OCI-LY3 (cell line): Measurements from ENCODE around the gene BPGM.

Experiments
- H2AFZ ChIP-seq: fragments of 200-600, 300-600 bp; shearing (Covaris generic); 2 replicates; pipeline ENCODE4 v1.6.0; 2014; ENCODE audit warnings: antibody characterized with exemption, low read depth, low read length
- H3K27ac ChIP-seq: fragments of 200-600, 300-600 bp; sonication (generic); 2 replicates; pipeline ENCODE4 v1.5.1; 2014; ENCODE audit warnings: mild to moderate bottlenecking, low read length, moderate library complexity, mixed read lengths
- H3K27me3 ChIP-seq: fragments of 200-600, 300-600 bp; sonication (generic); 2 replicates; pipeline ENCODE4 v1.6.1; 2014; ENCODE audit warnings: low read depth, low read length, mixed read lengths
- H3K36me3 ChIP-seq: fragments of 200-600, 300-600 bp; sonication (generic); replicated peaks from 2 replicates; pipeline ENCODE3; 2014; ENCODE audit warnings: low read depth, low read length, mixed read lengths
- H3K4me1 ChIP-seq: fragments of 300-600, 200-600 bp; sonication (generic); 2 replicates; pipeline ENCODE4 v1.6.1; 2014; ENCODE audit warnings: low read length, mixed read lengths
- H3K4me2 ChIP-seq: fragments of 200-600, 300-600 bp; sonication (generic); 2 replicates; pipeline ENCODE4 v1.6.1; 2014; ENCODE audit warnings: low read length, mixed read lengths
- H3K4me3 ChIP-seq: fragments of 300-600, 200-600 bp; sonication (generic); 2 replicates; pipeline ENCODE4 v1.5.1; 2014; ENCODE audit warnings: antibody characterized with exemption, mild to moderate bottlenecking, low read length, moderate library complexity
- H3K79me2 ChIP-seq: fragments of 300-600, 200-600 bp; shearing (Covaris generic); 2 replicates; pipeline ENCODE4 v1.6.1; 2014; ENCODE audit warnings: mild to moderate bottlenecking, low read length, mixed read lengths
- H3K9ac ChIP-seq: fragments of 300-600, 200-600 bp; shearing (Covaris generic); 2 replicates; pipeline ENCODE4 v1.6.0; 2014; ENCODE audit warnings: mild to moderate bottlenecking, low read length, moderate library complexity
- H3K9me3 ChIP-seq: fragments of 200-600, 300-600 bp; shearing (Covaris generic); 2 replicates; pipeline ENCODE4 v1.6.1; 2014; ENCODE audit warnings: low read length, mixed read lengths; ENCODE audit not compliant: insufficient read depth
- H4K20me1 ChIP-seq: fragments of 200-600, 300-600 bp; sonication (generic); 2 replicates; pipeline ENCODE4 v1.6.1; 2016; ENCODE audit warnings: low read length, mixed read lengths; ENCODE audit not compliant: insufficient read depth
- EZH2phosphoT487 ChIP-seq: fragments of 200-600 bp; shearing (Covaris generic); IDR thresholded peaks from 2 replicates; pipeline ENCODE4 v1.6.1; 2018; ENCODE audit warnings: antibody characterized with exemption, mixed run types, low read depth
- TF ChIP-seq, protein P1 (sequence below): fragments of 200-600, 300-600 bp; sonication (generic); IDR thresholded peaks from 2 replicates; pipeline ENCODE4 v1.5.1; 2014; ENCODE audit warnings: antibody characterized with exemption, low read length, low read depth

The BPGM gene

DNA sequence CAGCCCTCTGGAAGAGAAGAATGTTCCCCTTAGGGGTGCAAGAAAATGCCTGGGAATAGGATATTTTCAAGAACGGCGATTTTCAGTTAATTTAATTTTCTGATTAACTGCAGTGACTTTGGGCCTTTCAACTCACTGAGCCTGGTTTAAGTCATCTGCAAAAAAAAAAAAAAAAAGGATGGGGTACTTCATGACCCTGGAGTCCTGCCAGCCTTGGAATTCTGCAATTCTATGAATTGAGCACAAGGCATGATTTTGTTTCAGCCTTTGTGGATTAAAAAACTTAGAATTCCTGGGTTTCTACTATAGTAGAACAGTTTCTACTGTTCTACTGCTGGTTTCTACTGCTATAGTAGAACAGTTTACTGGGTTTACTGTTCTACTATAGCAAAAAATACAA is 74.5 kb downstream of the BPGM start:
- Histone ChIP-seq H3K9ac (no peak overlapping the region), H3K27me3 (peaks cover 8% of the 10 kb centered on the region), H2AFZ (no peak overlapping the region), H3K9me3 (no peaks in the 10 kb centered on the region), H3K4me3 (no peak overlapping the region), H3K27ac (no peak overlapping the region), H4K20me1 (no peaks in the 10 kb centered on the region), H3K79me2 (no peaks in the 10 kb centered on the region), H3K36me3 (no peaks in the 10 kb centered on the region), H3K4me1 (no peaks in the 10 kb centered on the region), H3K4me2 (no peak overlapping the region)
- TF ChIP-seq EZH2phosphoT487 = no peak

DNA sequence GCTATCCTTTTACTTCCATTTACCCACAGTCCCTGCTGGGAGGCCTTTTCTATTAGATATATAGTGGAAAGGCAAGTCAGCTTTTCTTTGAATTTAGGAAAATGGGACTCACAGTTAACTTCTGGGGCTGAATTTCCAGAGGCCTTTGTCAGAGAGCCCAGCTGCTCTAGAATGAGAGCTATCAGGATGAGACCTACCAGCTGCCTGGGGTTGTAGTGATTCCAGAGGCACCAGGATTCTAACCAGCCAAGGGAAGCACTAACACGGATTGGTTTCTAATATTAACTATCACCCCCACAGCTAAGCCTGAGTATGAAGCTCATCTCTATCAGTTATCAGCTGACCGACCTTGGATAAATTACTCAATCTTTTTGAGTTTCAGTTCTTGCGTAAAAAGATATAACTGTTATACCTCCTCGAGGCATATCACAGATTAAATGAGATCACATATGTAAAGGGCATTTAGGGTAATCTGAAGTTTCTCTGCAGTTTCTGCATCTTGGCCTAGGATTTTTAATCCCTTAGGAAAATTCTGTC is 76.2 kb downstream of the BPGM start:
- no peaks in the 10 kb centered on the region for H4K20me1 ChIP-seq
- no peaks in the 10 kb centered on the region for H3K36me3 ChIP-seq
- TF ChIP-seq EZH2phosphoT487 = no peak
- TF ChIP-seq, protein P1, sequence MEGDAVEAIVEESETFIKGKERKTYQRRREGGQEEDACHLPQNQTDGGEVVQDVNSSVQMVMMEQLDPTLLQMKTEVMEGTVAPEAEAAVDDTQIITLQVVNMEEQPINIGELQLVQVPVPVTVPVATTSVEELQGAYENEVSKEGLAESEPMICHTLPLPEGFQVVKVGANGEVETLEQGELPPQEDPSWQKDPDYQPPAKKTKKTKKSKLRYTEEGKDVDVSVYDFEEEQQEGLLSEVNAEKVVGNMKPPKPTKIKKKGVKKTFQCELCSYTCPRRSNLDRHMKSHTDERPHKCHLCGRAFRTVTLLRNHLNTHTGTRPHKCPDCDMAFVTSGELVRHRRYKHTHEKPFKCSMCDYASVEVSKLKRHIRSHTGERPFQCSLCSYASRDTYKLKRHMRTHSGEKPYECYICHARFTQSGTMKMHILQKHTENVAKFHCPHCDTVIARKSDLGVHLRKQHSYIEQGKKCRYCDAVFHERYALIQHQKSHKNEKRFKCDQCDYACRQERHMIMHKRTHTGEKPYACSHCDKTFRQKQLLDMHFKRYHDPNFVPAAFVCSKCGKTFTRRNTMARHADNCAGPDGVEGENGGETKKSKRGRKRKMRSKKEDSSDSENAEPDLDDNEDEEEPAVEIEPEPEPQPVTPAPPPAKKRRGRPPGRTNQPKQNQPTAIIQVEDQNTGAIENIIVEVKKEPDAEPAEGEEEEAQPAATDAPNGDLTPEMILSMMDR = no peak
- H3K79me2 ChIP-seq = no peaks in the 10 kb centered on the region
- no peak overlapping the region for H3K27ac ChIP-seq
- H3K9ac ChIP-seq = no peak overlapping the region
- H3K4me2 ChIP-seq = no peak overlapping the region
- H3K4me3 ChIP-seq = no peak overlapping the region
- no peak overlapping the region for H2AFZ ChIP-seq
- no peaks in the 10 kb centered on the region for H3K9me3 ChIP-seq
- peaks cover 11% of the 10 kb centered on the region for H3K27me3 ChIP-seq
- H3K4me1 ChIP-seq = no peaks in the 10 kb centered on the region

DNA sequence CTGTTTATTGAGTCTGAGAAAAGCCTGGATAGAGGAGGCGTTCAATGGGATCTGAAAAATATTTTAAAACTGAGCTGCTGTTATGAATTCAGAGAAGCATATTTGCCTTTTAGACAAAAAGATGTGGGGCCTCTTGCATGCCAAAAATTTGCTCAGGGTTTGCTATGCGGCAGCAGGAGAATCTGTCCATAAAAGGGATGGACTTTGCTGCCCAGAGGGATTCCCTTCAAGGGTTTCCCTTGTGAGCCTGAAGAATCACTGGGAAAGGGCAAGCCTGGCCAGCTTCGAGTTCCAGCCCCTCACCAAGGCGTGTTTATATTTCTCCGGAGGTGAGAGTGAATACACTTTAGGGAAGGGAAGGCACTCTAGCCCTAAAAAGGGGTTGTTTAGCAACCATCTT is 77.2 kb downstream of the BPGM start:
- Histone ChIP-seq H3K27me3 (peaks cover 3% of the 10 kb centered on the region; the same call in 1 of the 2 replicates), H3K4me1 (no peaks in the 10 kb centered on the region), H3K79me2 (no peaks in the 10 kb centered on the region), H3K36me3 (no peaks in the 10 kb centered on the region), H3K9me3 (no peaks in the 10 kb centered on the region), H2AFZ (no peak overlapping the region), H3K4me2 (no peak overlapping the region), H3K4me3 (no peak overlapping the region), H3K9ac (no peak overlapping the region), H4K20me1 (no peaks in the 10 kb centered on the region), H3K27ac (no peak overlapping the region)
- TF ChIP-seq EZH2phosphoT487 = no peak
- TF ChIP-seq, protein P1 = no peak

DNA sequence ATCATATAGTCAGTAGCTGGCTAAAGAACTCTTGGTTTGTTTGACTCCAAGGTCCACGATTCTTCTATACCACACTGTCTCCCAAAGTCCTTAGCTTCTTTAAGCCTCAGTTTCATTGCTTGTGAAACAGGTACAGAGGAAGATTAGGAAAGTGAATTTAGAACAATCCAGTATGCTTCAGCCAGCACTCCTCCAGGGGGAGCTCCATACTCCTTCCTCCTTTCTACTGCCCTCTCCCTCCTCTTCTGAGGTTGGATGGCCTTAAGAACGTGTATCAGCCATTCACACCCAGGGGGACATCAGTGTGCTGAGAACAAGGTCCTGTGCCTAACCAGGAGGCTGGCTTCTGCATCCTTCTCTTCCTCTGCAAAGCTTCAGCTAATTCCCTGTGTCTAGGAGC is 78.0 kb downstream of the BPGM start:
- H3K9me3 ChIP-seq = no peaks in the 10 kb centered on the region
- H3K79me2 ChIP-seq = no peaks in the 10 kb centered on the region
- no peak overlapping the region for H3K4me2 ChIP-seq
- no peaks in the 10 kb centered on the region for H3K36me3 ChIP-seq
- H4K20me1 ChIP-seq = no peaks in the 10 kb centered on the region
- H3K27me3 ChIP-seq = peaks cover 3% of the 10 kb centered on the region; the same call in 1 of the 2 replicates
- no peak overlapping the region for H3K4me3 ChIP-seq
- H3K27ac ChIP-seq = no peak overlapping the region
- H3K4me1 ChIP-seq = no peaks in the 10 kb centered on the region
- no peak overlapping the region for H2AFZ ChIP-seq
- no peak for TF ChIP-seq EZH2phosphoT487
- TF ChIP-seq, protein P1 = peak; percentile 64
- H3K9ac ChIP-seq = no peak overlapping the region
